BJ (cell line): Measurements from ENCODE around the gene DIP2A. TPM values are rescaled to one million over a fixed set of nuclear protein-coding genes. Genes with fewer than 3 reads are reported as not detected.

Experiments
- CTCF ChIA-PET: fragments of 350-600 bp; formaldehyde crosslinking; extraction: SDS; loops from one replicate; lab custom pipeline; 2021; ENCODE audit warnings: antibody characterized with exemption, inconsistent platforms; lab: Yijun Ruan, JAX
- POLR2A ChIA-PET: fragments of 300-600 bp; sonication (Branson Sonifier 250); formaldehyde crosslinking; extraction: SDS; loops from one replicate; lab custom pipeline; 2021; ENCODE audit warnings: antibody characterized with exemption; lab: Charles Lee
- DNase-seq: peaks from one replicate; pipeline ENCODE4 v3.0.0-alpha.2; 2011; ENCODE audit warnings: low read depth
- H3K27me3 ChIP-seq: 2 replicates; pipeline ENCODE4 v1.6.0; 2011; ENCODE audit warnings: low read length; ENCODE audit not compliant: control insufficient read depth, insufficient read depth
- H3K36me3 ChIP-seq: 2 replicates; pipeline ENCODE4 v1.5.1; 2011; ENCODE audit warnings: low read length; ENCODE audit not compliant: control insufficient read depth, insufficient read depth
- H3K4me3 ChIP-seq: 2 replicates; pipeline ENCODE4 v1.5.1; 2011; ENCODE audit warnings: low read depth, mild to moderate bottlenecking, control low read depth, low read length
- CTCF ChIP-seq: IDR thresholded peaks from 2 replicates; pipeline ENCODE4 v1.5.1; 2011; ENCODE audit warnings: low read depth, mild to moderate bottlenecking, control low read depth, inconsistent platforms, low read length, moderate library complexity; ENCODE audit not compliant: insufficient read depth
- polyA plus RNA-seq: library from polyadenylated mRNA; depleted of rRNA; stranded (reverse); fragments of >200 nt; gene quantifications from 2 replicates; pipeline ENCODE4 v1.2.3, GENCODE V29; 2011

The DIP2A gene
- polyA plus RNA-seq, 1 experiment, result 18.7 TPM

- Histone ChIP-seq H3K4me3 (no peak overlapping the region), H3K27me3 (no peaks in the 10 kb centered on the region), H3K36me3 (no peaks in the 10 kb centered on the region)
- CTCF ChIA-PET, result interaction anchor here (1.2 kb wide), 1 partner anchor 11 kb away, joined by 3 read pairs; no protein-coding TSS in a partner anchor
- DNase-seq, result no peak
- TF ChIP-seq CTCF, result no peak
- POLR2A ChIA-PET, result no interaction called here
These were observed 21.8 kb downstream of the DIP2A start for GRCh38 chr21:46480466-46480865.

GRCh38 chr21:46482225-46482845 is 23.6 kb downstream of the DIP2A start:
- H3K36me3 ChIP-seq, result no peaks in the 10 kb centered on the region
- ChIA-PET POLR2A (no interaction called here), CTCF (no interaction called here)
- H3K27me3 ChIP-seq, result no peaks in the 10 kb centered on the region
- DNase-seq, result no peak
- no peak overlapping the region for H3K4me3 ChIP-seq
- TF ChIP-seq CTCF, result no peak

DNA sequence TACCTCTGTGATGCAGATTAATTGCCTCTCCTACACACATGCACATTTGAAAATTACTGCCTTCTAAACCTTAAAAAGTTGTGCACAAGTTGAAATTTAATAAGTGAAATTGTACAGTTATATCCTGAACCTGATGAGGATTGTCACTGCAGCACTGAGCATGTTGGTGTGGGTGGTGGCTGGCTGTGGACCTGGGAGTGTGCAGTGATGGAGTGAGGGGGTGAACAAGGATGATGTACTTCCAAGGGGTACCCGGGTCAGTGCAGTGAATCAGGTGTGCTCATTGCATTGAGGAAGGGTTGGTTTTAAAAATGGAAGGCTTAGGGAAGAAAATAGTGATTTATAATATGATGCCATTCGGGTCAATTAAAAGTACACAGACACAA is 24.1 kb downstream of the DIP2A start:
- ChIA-PET CTCF (interaction anchor here (0.6 kb wide), 1 partner anchor 17 kb away, joined by 3 read pairs; no protein-coding TSS in a partner anchor), POLR2A (no interaction called here)
- no peak for DNase-seq
- H3K36me3 ChIP-seq, result no peaks in the 10 kb centered on the region
- no peak overlapping the region for H3K4me3 ChIP-seq
- H3K27me3 ChIP-seq, result no peaks in the 10 kb centered on the region
- TF ChIP-seq CTCF, result no peak

DNA sequence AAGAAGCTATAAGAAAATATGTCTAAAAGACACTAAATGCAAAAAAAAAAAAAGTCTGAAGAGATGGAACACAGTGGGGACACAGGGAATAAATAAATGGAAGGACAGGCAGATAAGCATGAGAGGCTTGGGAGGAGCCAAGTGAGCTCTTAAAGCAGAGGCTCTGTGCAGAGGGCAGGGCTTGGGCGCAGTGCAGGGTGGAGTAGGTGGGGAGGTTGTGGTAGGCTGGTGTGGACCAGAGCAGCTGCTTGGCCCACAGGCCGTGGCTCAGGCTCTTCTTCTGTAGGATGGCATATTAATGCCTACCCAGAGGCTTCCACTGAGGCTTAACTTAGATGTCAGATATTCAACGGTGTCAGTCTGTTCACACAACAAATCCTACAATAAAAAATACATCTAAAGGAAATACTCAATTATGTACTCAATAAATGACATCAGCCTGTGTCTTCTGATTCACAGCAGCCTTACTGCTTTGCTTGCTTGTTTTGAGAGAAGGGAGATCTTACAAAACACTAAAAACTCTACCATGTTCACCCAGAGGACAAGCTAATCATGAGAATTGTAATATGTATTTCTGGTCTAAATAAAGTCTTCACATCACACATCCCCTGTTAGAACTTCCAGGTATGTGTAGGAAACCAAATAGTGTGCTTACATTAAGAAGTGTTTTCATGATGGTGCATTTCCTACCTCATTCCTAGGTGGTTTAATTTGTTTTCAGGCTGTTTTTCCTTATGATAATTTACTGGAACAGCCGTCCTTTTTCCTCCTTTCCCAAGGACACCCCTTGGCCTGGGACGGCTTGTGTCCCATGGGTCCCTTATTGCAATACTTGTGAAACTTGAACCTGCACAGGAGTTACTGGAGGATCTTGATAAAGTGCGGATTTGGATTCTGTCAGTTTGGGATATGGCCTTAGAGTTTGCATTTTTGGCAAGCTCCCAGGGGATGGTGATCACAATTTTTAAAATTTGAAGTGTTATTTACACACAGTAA is 24.9 kb downstream of the DIP2A start:
- Histone ChIP-seq H3K27me3 (no peaks in the 10 kb centered on the region), H3K4me3 (no peak overlapping the region), H3K36me3 (no peaks in the 10 kb centered on the region)
- no peak for DNase-seq
- ChIA-PET CTCF (interaction anchor here (0.6 to 0.7 kb wide), 3 partner anchors 16 to 63 kb away, joined by 3 read pairs; no protein-coding TSS in a partner anchor), POLR2A (no interaction called here)
- TF ChIP-seq CTCF, result no peak

DNA sequence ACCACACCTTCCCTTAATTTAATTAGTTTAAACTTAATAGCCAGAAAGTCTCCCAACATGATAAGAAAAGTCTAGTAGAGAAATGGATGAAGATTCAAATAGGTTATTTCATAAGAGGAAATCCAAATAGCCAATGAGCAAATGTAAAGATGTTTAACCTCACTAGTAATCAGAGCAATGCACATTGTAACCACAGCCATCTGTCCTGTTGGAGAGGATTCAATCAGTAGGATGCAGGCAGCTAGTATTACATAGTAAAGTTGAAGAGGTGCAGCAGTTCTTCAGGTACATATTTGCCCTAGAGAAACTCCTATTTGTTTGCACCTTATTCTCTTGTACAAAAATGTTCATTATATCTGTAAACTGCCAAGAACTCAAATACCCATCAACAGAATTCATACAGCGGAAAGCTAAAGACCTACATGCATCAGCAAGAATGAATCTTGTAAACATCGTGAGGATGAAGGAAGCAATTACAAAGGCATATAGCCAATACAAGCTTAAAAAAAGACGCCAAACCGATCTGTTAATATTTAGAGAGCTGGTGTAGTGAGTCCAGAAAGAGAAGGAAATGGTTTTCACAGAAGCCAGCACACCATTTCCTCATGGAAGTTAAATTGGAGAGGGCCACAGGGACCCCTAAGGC is 27.9 kb downstream of the DIP2A start:
- CTCF ChIA-PET, result no interaction called here
- DNase-seq, result no peak
- POLR2A ChIA-PET, result no interaction called here
- no peaks in the 10 kb centered on the region for H3K27me3 ChIP-seq
- H3K36me3 ChIP-seq, result 0 out of 2 replicates have a peak, but pooled peaks cover 1% of the 10 kb centered on the region
- H3K4me3 ChIP-seq, result no peak overlapping the region
- TF ChIP-seq CTCF, result no peak
